GM23338 (cell line): ENCODE measurements around the gene CYBRD1. TPM values are rescaled to one million over a fixed set of nuclear protein-coding genes. Genes with fewer than 3 reads are reported as not detected.

Experiments
- ATAC-seq: fragments of 200-7000 bp; cut with Tn5 transposase; 3 replicates; pipeline ENCODE4 v1.9.1; 2020
- DNase-seq: peaks from one replicate; pipeline ENCODE4 v3.0.0-alpha.2; 2015; ENCODE audit warnings: low spot score
- H2AFZ ChIP-seq: fragments of 200-600 bp; sonication (generic); 2 replicates; pipeline ENCODE4 v1.8.0; 2016; ENCODE audit warnings: antibody characterized with exemption, mild to moderate bottlenecking, moderate library complexity
- H3F3A ChIP-seq: fragments of 200-600 bp; sonication (generic); replicated peaks from 2 replicates; pipeline ENCODE4 v1.8.0; 2017; ENCODE audit warnings: antibody characterized with exemption, mixed run types, low read depth
- H3K27ac ChIP-seq: fragments of 200-600 bp; sonication (generic); 2 replicates; pipeline ENCODE4 v1.6.1; 2016; ENCODE audit warnings: low read depth
- H3K27me3 ChIP-seq: fragments of 200-600 bp; sonication (generic); 2 replicates; pipeline ENCODE4 v1.8.0; 2016; ENCODE audit warnings: mild to moderate bottlenecking, mixed run types, moderate library complexity; ENCODE audit not compliant: insufficient read depth
- H3K36me3 ChIP-seq: fragments of 200-600 bp; sonication (generic); 2 replicates; pipeline ENCODE4 v1.8.0; 2016; ENCODE audit warnings: mild to moderate bottlenecking; ENCODE audit not compliant: insufficient read depth
- H3K4me1 ChIP-seq: fragments of 200-600 bp; sonication (generic); 2 replicates; pipeline ENCODE4 v1.8.0; 2016; ENCODE audit warnings: mild to moderate bottlenecking, moderate library complexity; ENCODE audit not compliant: insufficient read depth
- H3K4me2 ChIP-seq: fragments of 200-600 bp; sonication (generic); 2 replicates; pipeline ENCODE4 v1.7.1; 2017; ENCODE audit warnings: mixed run types
- H3K4me3 ChIP-seq: fragments of 200-600 bp; sonication (generic); 2 replicates; pipeline ENCODE4 v1.6.1; 2016; ENCODE audit warnings: mixed run types
- H3K79me2 ChIP-seq: fragments of 200-600 bp; sonication (generic); replicated peaks from 2 replicates; pipeline ENCODE4 v1.8.0; 2017; ENCODE audit warnings: mild to moderate bottlenecking; ENCODE audit not compliant: insufficient read depth
- H3K9me2 ChIP-seq: fragments of 200-600 bp; sonication (generic); 2 replicates; pipeline ENCODE4 v1.8.0; 2017; ENCODE audit not compliant: insufficient read depth
- H4K20me1 ChIP-seq: fragments of 200-600 bp; sonication (generic); replicated peaks from 2 replicates; pipeline ENCODE4 v1.8.0; 2017; ENCODE audit warnings: mild to moderate bottlenecking; ENCODE audit not compliant: insufficient read depth
- H3K27ac Mint-ChIP-seq: 2 replicates; pipeline ENCODE4 v1.8.0; 2020; ENCODE audit warnings: inconsistent platforms, mild to moderate bottlenecking, moderate library complexity, mixed read lengths
- H3K27me3 Mint-ChIP-seq: 3 replicates; pipeline ENCODE4 v1.8.0; 2022; ENCODE audit warnings: low read depth, mild to moderate bottlenecking, moderate library complexity, mixed read lengths, inconsistent platforms; ENCODE audit not compliant: insufficient read depth, poor library complexity
- H3K36me3 Mint-ChIP-seq: 3 replicates; pipeline ENCODE4 v1.8.0; 2021; ENCODE audit warnings: low read depth, mild to moderate bottlenecking, inconsistent platforms, moderate library complexity, mixed read lengths
- H3K4me1 Mint-ChIP-seq: 3 replicates; pipeline ENCODE4 v1.8.0; 2020; ENCODE audit warnings: mild to moderate bottlenecking, inconsistent platforms, mixed read lengths
- H3K4me3 Mint-ChIP-seq: 3 replicates; pipeline ENCODE4 v1.8.0; 2021; ENCODE audit warnings: moderate library complexity, mild to moderate bottlenecking, inconsistent platforms, mixed read lengths
- H3K9me3 Mint-ChIP-seq: 3 replicates; pipeline ENCODE4 v1.8.0; 2020; ENCODE audit warnings: moderate library complexity, mild to moderate bottlenecking, inconsistent platforms, mixed read lengths
- CREB1 ChIP-seq: fragments of 250-450 bp; sonication (Bioruptor Pico); IDR thresholded peaks from 2 replicates; pipeline ENCODE4 v1.5.0; 2020; ENCODE audit warnings: low read depth, mild to moderate bottlenecking, moderate library complexity
- JUNB ChIP-seq: IDR thresholded peaks from one replicate; pipeline ENCODE4 v1.6.1; 2016; ENCODE audit warnings: antibody characterized with exemption; ENCODE audit not compliant: unreplicated experiment
- NANOG ChIP-seq: IDR thresholded peaks from 2 replicates; pipeline ENCODE4 v1.6.1; 2016; ENCODE audit warnings: antibody characterized with exemption, borderline replicate concordance
- STAT1 ChIP-seq: IDR thresholded peaks from one replicate; pipeline ENCODE4 v1.6.1; 2016; ENCODE audit warnings: antibody characterized with exemption; ENCODE audit not compliant: unreplicated experiment
- ZNF462 ChIP-seq: fragments of 250-450 bp; sonication (Bioruptor Pico); IDR thresholded peaks from 2 replicates; pipeline ENCODE4 v1.5.0; 2020; ENCODE audit warnings: mild to moderate bottlenecking, moderate library complexity
- polyA plus RNA-seq: library from polyadenylated mRNA; unstranded; fragments of >200 nt; fragmentation: Nextera tagmentation; extraction: Ambion mirVana; gene quantifications from 2 replicates; pipeline ENCODE4 v1.2.1, GENCODE V29; 2016
- total RNA-seq: library from RNA; depleted of rRNA; stranded (reverse); fragments of >200 nt; shearing (Covaris generic); gene quantifications from 2 replicates; pipeline ENCODE4 v1.2.3, GENCODE V29; 2014
- TF ChIP-seq, protein P1 (sequence below), 2 experiments: fragments of 200-600 bp in 1 of 2; sonication (generic) in 1 of 2; conservative IDR thresholded peaks; 2 replicates each; pipeline versions ENCODE4 v1.5.1 to v1.6.1; 2016 to 2017; ENCODE audit warnings: antibody characterized with exemption in 2 of 2, low read depth in 2 of 2, mild to moderate bottlenecking in 2 of 2, moderate library complexity in 1 of 2
- TF ChIP-seq, protein P2 (sequence below): IDR thresholded peaks from 2 replicates; pipeline ENCODE4 v1.6.1; 2016; ENCODE audit warnings: antibody characterized with exemption

The CYBRD1 gene
- total and polyA plus RNA-seq, 2 experiments from 2014 or later = 3.4 to 5.3 TPM

GRCh38 chr2:171595896-171596295, 73.6 kb downstream of the CYBRD1 start:
- Mint-ChIP-seq H3K27ac (no peak overlapping the region), H3K4me1 (peaks cover 9% of the 10 kb centered on the region; the same call in 2 of the 3 replicates), H3K4me3 (no peak overlapping the region), H3K36me3 (no peaks in the 10 kb centered on the region), H3K27me3 (peaks cover 10% of the 10 kb centered on the region), H3K9me3 (no peaks in the 10 kb centered on the region; the same call in 2 of the 3 replicates)
- Histone ChIP-seq H3K4me3 (no peak overlapping the region), H2AFZ (peak overlapping the region; percentile 14; the same call in 1 of the 2 replicates), H3K27ac (no peak overlapping the region), H3K9me2 (no peaks in the 10 kb centered on the region), H3K4me1 (no peaks in the 10 kb centered on the region), H3K79me2 (no peaks in the 10 kb centered on the region), H3K36me3 (no peaks in the 10 kb centered on the region), H3K4me2 (no peak overlapping the region), H3K27me3 (no peaks in the 10 kb centered on the region), H4K20me1 (no peaks in the 10 kb centered on the region), H3F3A (no peaks in the 10 kb centered on the region)
- no peak for TF ChIP-seq NANOG
- TF ChIP-seq, protein P1, sequence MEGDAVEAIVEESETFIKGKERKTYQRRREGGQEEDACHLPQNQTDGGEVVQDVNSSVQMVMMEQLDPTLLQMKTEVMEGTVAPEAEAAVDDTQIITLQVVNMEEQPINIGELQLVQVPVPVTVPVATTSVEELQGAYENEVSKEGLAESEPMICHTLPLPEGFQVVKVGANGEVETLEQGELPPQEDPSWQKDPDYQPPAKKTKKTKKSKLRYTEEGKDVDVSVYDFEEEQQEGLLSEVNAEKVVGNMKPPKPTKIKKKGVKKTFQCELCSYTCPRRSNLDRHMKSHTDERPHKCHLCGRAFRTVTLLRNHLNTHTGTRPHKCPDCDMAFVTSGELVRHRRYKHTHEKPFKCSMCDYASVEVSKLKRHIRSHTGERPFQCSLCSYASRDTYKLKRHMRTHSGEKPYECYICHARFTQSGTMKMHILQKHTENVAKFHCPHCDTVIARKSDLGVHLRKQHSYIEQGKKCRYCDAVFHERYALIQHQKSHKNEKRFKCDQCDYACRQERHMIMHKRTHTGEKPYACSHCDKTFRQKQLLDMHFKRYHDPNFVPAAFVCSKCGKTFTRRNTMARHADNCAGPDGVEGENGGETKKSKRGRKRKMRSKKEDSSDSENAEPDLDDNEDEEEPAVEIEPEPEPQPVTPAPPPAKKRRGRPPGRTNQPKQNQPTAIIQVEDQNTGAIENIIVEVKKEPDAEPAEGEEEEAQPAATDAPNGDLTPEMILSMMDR (conservative IDR thresholded peaks at IDR 0.05; ENCODE audit: low read depth in 2 of 2) = no peak
- DNase-seq (no peak), ATAC-seq (no peak)

DNA sequence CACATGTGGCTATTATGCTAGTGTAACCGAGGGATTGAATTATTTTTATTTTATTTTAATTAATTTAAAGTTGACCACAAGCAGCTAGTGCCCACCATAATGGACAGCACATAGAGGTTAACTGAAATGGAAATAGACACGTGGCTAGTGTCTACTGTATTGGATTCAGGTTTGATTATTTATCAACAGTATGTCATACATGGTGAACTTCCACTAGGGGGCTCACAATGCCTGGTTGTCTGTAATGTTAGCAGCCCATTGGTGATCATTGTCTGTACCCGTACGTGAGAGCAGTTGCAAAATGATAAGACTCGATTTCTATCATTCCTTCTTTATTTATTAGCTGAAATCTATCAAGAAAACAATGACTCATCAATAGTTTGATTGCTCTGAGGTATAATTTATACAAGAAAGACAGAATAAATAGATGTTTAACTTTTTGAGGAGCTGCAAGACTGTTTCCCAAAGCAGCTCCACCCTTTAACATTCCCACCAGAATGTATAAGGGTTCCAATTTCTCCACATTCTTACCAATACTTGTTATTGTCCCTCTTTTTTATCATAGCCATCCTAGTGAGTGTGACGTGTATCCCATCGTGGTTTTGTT, 76.5 kb downstream of the CYBRD1 start:
- H3K4me1 Mint-ChIP-seq = no peaks in the 10 kb centered on the region
- Histone ChIP-seq H3F3A (no peaks in the 10 kb centered on the region), H3K4me3 (no peak overlapping the region), H3K36me3 (no peaks in the 10 kb centered on the region), H3K4me1 (no peaks in the 10 kb centered on the region), H3K27me3 (no peaks in the 10 kb centered on the region), H4K20me1 (no peaks in the 10 kb centered on the region), H3K79me2 (no peaks in the 10 kb centered on the region), H2AFZ (no peak overlapping the region), H3K9me2 (no peaks in the 10 kb centered on the region), H3K4me2 (no peak overlapping the region), H3K27ac (no peak overlapping the region)
- DNase-seq = peak; percentile 86
- no peaks in the 10 kb centered on the region for H3K36me3 Mint-ChIP-seq
- H3K4me3 Mint-ChIP-seq = no peak overlapping the region
- no peaks in the 10 kb centered on the region; the same call in 2 of the 3 replicates for H3K9me3 Mint-ChIP-seq
- TF ChIP-seq STAT1 (no peak), ZNF462 (CRISPR knock-in tag) (no peak), CREB1 (CRISPR knock-in tag) (no peak), JUNB (no peak)
- TF ChIP-seq, protein P2, sequence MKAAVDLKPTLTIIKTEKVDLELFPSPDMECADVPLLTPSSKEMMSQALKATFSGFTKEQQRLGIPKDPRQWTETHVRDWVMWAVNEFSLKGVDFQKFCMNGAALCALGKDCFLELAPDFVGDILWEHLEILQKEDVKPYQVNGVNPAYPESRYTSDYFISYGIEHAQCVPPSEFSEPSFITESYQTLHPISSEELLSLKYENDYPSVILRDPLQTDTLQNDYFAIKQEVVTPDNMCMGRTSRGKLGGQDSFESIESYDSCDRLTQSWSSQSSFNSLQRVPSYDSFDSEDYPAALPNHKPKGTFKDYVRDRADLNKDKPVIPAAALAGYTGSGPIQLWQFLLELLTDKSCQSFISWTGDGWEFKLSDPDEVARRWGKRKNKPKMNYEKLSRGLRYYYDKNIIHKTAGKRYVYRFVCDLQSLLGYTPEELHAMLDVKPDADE = no peak
- TF ChIP-seq, protein P1 (conservative IDR thresholded peaks at IDR 0.05; ENCODE audit: low read depth in 2 of 2) = peak; percentile 82 to 87
- ATAC-seq = peak; percentile 99
- H3K27ac Mint-ChIP-seq = no peak overlapping the region
- peaks cover 11% of the 10 kb centered on the region for H3K27me3 Mint-ChIP-seq
